NCI-H146 treated with DMSO at 0.1 percent for 48 hours (cell line): ENCODE measurements around the gene EFCAB6.

Source experiments
- DNase-seq: peaks from one replicate; lab custom pipeline; 2025; ENCODE audit not compliant: unreplicated experiment; lab: John Stamatoyannopoulos, UW

Gene EFCAB6

GRCh38 chr22:43592476-43592875 is 219.6 kb downstream of the EFCAB6 start:
- DNase-seq = peak; percentile 32

- no peak for DNase-seq
These were observed 220.7 kb downstream of the EFCAB6 start for GRCh38 chr22:43591380-43591779.

- DNase-seq = no peak
These were observed 224.5 kb downstream of the EFCAB6 start for GRCh38 chr22:43587574-43587973.

- no peak for DNase-seq
These were observed 228.6 kb downstream of the EFCAB6 start for GRCh38 chr22:43583501-43583900.

- no peak for DNase-seq
These were observed 229.7 kb downstream of the EFCAB6 start for GRCh38 chr22:43582394-43582793.

GRCh38 chr22:43580271-43580750 is 231.8 kb downstream of the EFCAB6 start:
- no peak for DNase-seq

GRCh38 chr22:43574738-43575137 is 237.4 kb downstream of the EFCAB6 start:
- DNase-seq = no peak

- DNase-seq = no peak
These were observed 239.4 kb downstream of the EFCAB6 start for GRCh38 chr22:43572710-43573109.

- no peak for DNase-seq
These were observed 240.9 kb downstream of the EFCAB6 start for GRCh38 chr22:43571181-43571580.

GRCh38 chr22:43570531-43571165 is 241.5 kb downstream of the EFCAB6 start:
- no peak for DNase-seq

- DNase-seq = no peak
These were observed 243.0 kb downstream of the EFCAB6 start for GRCh38 chr22:43569111-43569510.

GRCh38 chr22:43567691-43568324 is 244.3 kb downstream of the EFCAB6 start:
- no peak for DNase-seq

GRCh38 chr22:43566561-43567332 is 245.4 kb downstream of the EFCAB6 start:
- DNase-seq = no peak

- no peak for DNase-seq
These were observed 246.1 kb downstream of the EFCAB6 start for GRCh38 chr22:43566021-43566420.

GRCh38 chr22:43564859-43565258 is 247.2 kb downstream of the EFCAB6 start:
- DNase-seq = no peak

- DNase-seq = no peak
These were observed 248.5 kb downstream of the EFCAB6 start for GRCh38 chr22:43563571-43563970.

GRCh38 chr22:43562843-43563242 is 249.3 kb downstream of the EFCAB6 start:
- DNase-seq = no peak

GRCh38 chr22:43561415-43562178 is 250.5 kb downstream of the EFCAB6 start:
- no peak for DNase-seq

- DNase-seq = no peak
These were observed 251.5 kb downstream of the EFCAB6 start for GRCh38 chr22:43560651-43561050.

- DNase-seq = no peak
These were observed 256.3 kb downstream of the EFCAB6 start for GRCh38 chr22:43555561-43556515.
